ENCODE results near the gene TFCP2L1. TPM values are rescaled to one million over a fixed set of nuclear protein-coding genes. Genes with fewer than 3 reads are reported as not detected.

The TFCP2L1 gene
- total and polyA plus RNA-seq, 7 experiments from 2014 or later = 0.19 to 0.24 TPM; not detected in 5

- H3K4me3 Mint-ChIP-seq = no peak overlapping the region
- H3K27ac ChIP-seq (ENCODE audit: low read depth, low read length) = no peak overlapping the region
- peaks cover 0 to 19% (median 7%) of the 10 kb centered on the region in 7 donors for H3K4me1 Mint-ChIP-seq
- H3K36me3 Mint-ChIP-seq = no peaks in the 10 kb centered on the region
- H3K27me3 Mint-ChIP-seq = peaks cover 27 to 41% (median 31%) of the 10 kb centered on the region in 5 donors
- H3K9me3 ChIP-seq (ENCODE audit: control insufficient read depth in 2 of 3, low read length in 3 of 3) = no peaks in the 10 kb centered on the region
- intact Hi-C loops (cut with micrococcal nuclease) = no loop called here
- H3K4me1 ChIP-seq (ENCODE audit: control insufficient read depth in 2 of 2, insufficient read depth in 2 of 2, low read length in 2 of 2) = no peaks in the 10 kb centered on the region
- H3K36me3 ChIP-seq (ENCODE audit: control insufficient read depth in 2 of 3, insufficient read depth in 3 of 3, low read length in 3 of 3) = no peaks in the 10 kb centered on the region
- H3K9me3 Mint-ChIP-seq = peaks cover 0 to 2% (median 0%) of the 10 kb centered on the region in 11 donors
- no peak overlapping the region for H3K4me3 ChIP-seq (ENCODE audit: low read length)
- H3K27me3 ChIP-seq (ENCODE audit: control insufficient read depth in 2 of 2, insufficient read depth in 2 of 2, low read length in 2 of 2) = no peaks in the 10 kb centered on the region
- POLR2A ChIA-PET = no interaction called here
- no peak for ATAC-seq
- CTCF ChIA-PET = no interaction called here
- H3K27ac Mint-ChIP-seq = no peak overlapping the region
- no peak for DNase-seq
Measured at GRCh38 chr2:121288454-121289231, 3.6 kb upstream of the TFCP2L1 start.

- Histone ChIP-seq H3K4me3 (ENCODE audit: low read length) (no peak overlapping the region), H3K9me3 (ENCODE audit: control insufficient read depth in 2 of 3, low read length in 3 of 3) (no peaks in the 10 kb centered on the region), H3K27ac (ENCODE audit: low read depth, low read length) (no peak overlapping the region), H3K27me3 (ENCODE audit: control insufficient read depth in 2 of 2, insufficient read depth in 2 of 2, low read length in 2 of 2) (no peaks in the 10 kb centered on the region), H3K4me1 (ENCODE audit: control insufficient read depth in 2 of 2, insufficient read depth in 2 of 2, low read length in 2 of 2) (no peaks in the 10 kb centered on the region), H3K36me3 (ENCODE audit: control insufficient read depth in 2 of 3, insufficient read depth in 3 of 3, low read length in 3 of 3) (no peaks in the 10 kb centered on the region)
- H3K27me3 Mint-ChIP-seq = peaks cover 34 to 43% (median 37%) of the 10 kb centered on the region in 5 donors
- intact Hi-C loops (cut with micrococcal nuclease) = no loop called here
- ChIA-PET CTCF (no interaction called here), POLR2A (no interaction called here)
- peaks cover 0 to 2% (median 0%) of the 10 kb centered on the region in 11 donors for H3K9me3 Mint-ChIP-seq
- peaks cover 0 to 19% (median 10%) of the 10 kb centered on the region in 7 donors for H3K4me1 Mint-ChIP-seq
- H3K36me3 Mint-ChIP-seq = no peaks in the 10 kb centered on the region
- H3K4me3 Mint-ChIP-seq = no peak overlapping the region
- H3K27ac Mint-ChIP-seq = no peak overlapping the region
- no peak for ATAC-seq
- no peak for DNase-seq
Measured at GRCh38 chr2:121287956-121288355, 3.0 kb upstream of the TFCP2L1 start.

GRCh38 chr2:121287146-121287798, 2.3 kb upstream of the TFCP2L1 start:
- no peaks in the 10 kb centered on the region for H3K36me3 ChIP-seq (ENCODE audit: control insufficient read depth in 2 of 3, insufficient read depth in 3 of 3, low read length in 3 of 3)
- ATAC-seq = peak; percentile 63
- peaks cover 40 to 47% (median 43%) of the 10 kb centered on the region in 5 donors for H3K27me3 Mint-ChIP-seq

GRCh38 chr2:121286506-121286905, 1.5 kb upstream of the TFCP2L1 start:
- H3K36me3 Mint-ChIP-seq = no peaks in the 10 kb centered on the region
- no peak overlapping the region for H3K27ac Mint-ChIP-seq
- H3K4me3 Mint-ChIP-seq = peak overlapping the region in 1 of 10 donors; percentile 35
- POLR2A ChIA-PET = no interaction called here
- Histone ChIP-seq H3K27ac (ENCODE audit: low read depth, low read length) (no peak overlapping the region), H3K27me3 (ENCODE audit: control insufficient read depth in 2 of 2, insufficient read depth in 2 of 2, low read length in 2 of 2) (no peaks in the 10 kb centered on the region), H3K4me1 (ENCODE audit: control insufficient read depth in 2 of 2, insufficient read depth in 2 of 2, low read length in 2 of 2) (no peaks in the 10 kb centered on the region), H3K9me3 (ENCODE audit: control insufficient read depth in 2 of 3, low read length in 3 of 3) (no peaks in the 10 kb centered on the region), H3K36me3 (ENCODE audit: control insufficient read depth in 2 of 3, insufficient read depth in 3 of 3, low read length in 3 of 3) (no peaks in the 10 kb centered on the region), H3K4me3 (ENCODE audit: low read length) (no peak overlapping the region)
- peaks cover 41 to 50% (median 45%) of the 10 kb centered on the region in 5 donors for H3K27me3 Mint-ChIP-seq
- peaks cover 0 to 2% (median 0%) of the 10 kb centered on the region in 11 donors for H3K9me3 Mint-ChIP-seq
- peaks cover 0 to 19% (median 10%) of the 10 kb centered on the region in 7 donors for H3K4me1 Mint-ChIP-seq
- intact Hi-C loops (cut with micrococcal nuclease) = no loop called here
- DNase-seq (no peak), ATAC-seq (no peak)
- CTCF ChIA-PET = no interaction called here

More at GRCh38 chr2:121287146-121287798, 2.3 kb upstream of the TFCP2L1 start:
- no peak for DNase-seq
- ChIA-PET POLR2A (no interaction called here), CTCF (no interaction called here)
- peaks cover 0 to 19% (median 10%) of the 10 kb centered on the region in 7 donors for H3K4me1 Mint-ChIP-seq
- no peak overlapping the region for H3K4me3 ChIP-seq (ENCODE audit: low read length)
- no peak overlapping the region for H3K4me3 Mint-ChIP-seq
- peaks cover 0 to 2% (median 0%) of the 10 kb centered on the region in 11 donors for H3K9me3 Mint-ChIP-seq
- no peaks in the 10 kb centered on the region for H3K4me1 ChIP-seq (ENCODE audit: control insufficient read depth in 2 of 2, insufficient read depth in 2 of 2, low read length in 2 of 2)
- H3K27ac ChIP-seq (ENCODE audit: low read depth, low read length) = no peak overlapping the region
- no peak overlapping the region for H3K27ac Mint-ChIP-seq
- no peaks in the 10 kb centered on the region for H3K27me3 ChIP-seq (ENCODE audit: control insufficient read depth in 2 of 2, insufficient read depth in 2 of 2, low read length in 2 of 2)
- no peaks in the 10 kb centered on the region for H3K36me3 Mint-ChIP-seq
- no peaks in the 10 kb centered on the region for H3K9me3 ChIP-seq (ENCODE audit: control insufficient read depth in 2 of 3, low read length in 3 of 3)
- intact Hi-C loops (cut with micrococcal nuclease) = no loop called here

- POLR2A ChIA-PET = no interaction called here
- no peaks in the 10 kb centered on the region for H3K27me3 ChIP-seq (ENCODE audit: control insufficient read depth in 2 of 2, insufficient read depth in 2 of 2, low read length in 2 of 2)
- Mint-ChIP-seq H3K9me3 (peaks cover 0 to 3% (median 0%) of the 10 kb centered on the region in 11 donors), H3K36me3 (no peaks in the 10 kb centered on the region), H3K4me3 (peak overlapping the region in 4 of 10 donors; percentile 63 to 79 (median 72)), H3K4me1 (peaks cover 0 to 19% (median 10%) of the 10 kb centered on the region in 7 donors), H3K27ac (no peak overlapping the region), H3K27me3 (peaks cover 41 to 52% (median 45%) of the 10 kb centered on the region in 5 donors)
- CTCF ChIA-PET = no interaction called here
- no peaks in the 10 kb centered on the region for H3K9me3 ChIP-seq (ENCODE audit: control insufficient read depth in 2 of 3, low read length in 3 of 3)
- intact Hi-C loops (cut with micrococcal nuclease) = no loop called here
- H3K27ac ChIP-seq (ENCODE audit: low read depth, low read length) = no peak overlapping the region
- no peaks in the 10 kb centered on the region for H3K4me1 ChIP-seq (ENCODE audit: control insufficient read depth in 2 of 2, insufficient read depth in 2 of 2, low read length in 2 of 2)
- H3K36me3 ChIP-seq (ENCODE audit: control insufficient read depth in 2 of 3, insufficient read depth in 3 of 3, low read length in 3 of 3) = no peaks in the 10 kb centered on the region
- no peak for ATAC-seq
- no peak overlapping the region for H3K4me3 ChIP-seq (ENCODE audit: low read length)
- DNase-seq = no peak
Measured at GRCh38 chr2:121285926-121286325, 924 bp upstream of the TFCP2L1 start.

- H3K9me3 Mint-ChIP-seq = peaks cover 0 to 4% (median 0%) of the 10 kb centered on the region in 11 donors
- Histone ChIP-seq H3K36me3 (ENCODE audit: control insufficient read depth in 2 of 3, insufficient read depth in 3 of 3, low read length in 3 of 3) (no peaks in the 10 kb centered on the region), H3K27ac (ENCODE audit: low read depth, low read length) (no peak overlapping the region), H3K4me3 (ENCODE audit: low read length) (no peak overlapping the region), H3K4me1 (ENCODE audit: control insufficient read depth in 2 of 2, insufficient read depth in 2 of 2, low read length in 2 of 2) (no peaks in the 10 kb centered on the region), H3K9me3 (ENCODE audit: control insufficient read depth in 2 of 3, low read length in 3 of 3) (no peaks in the 10 kb centered on the region), H3K27me3 (ENCODE audit: control insufficient read depth in 2 of 2, insufficient read depth in 2 of 2, low read length in 2 of 2) (no peaks in the 10 kb centered on the region)
- ChIA-PET POLR2A (no interaction called here), CTCF (no interaction called here)
- no peak overlapping the region for H3K27ac Mint-ChIP-seq
- no peak for ATAC-seq
- H3K27me3 Mint-ChIP-seq = peaks cover 41 to 59% (median 48%) of the 10 kb centered on the region in 5 donors
- peaks cover 0 to 19% (median 10%) of the 10 kb centered on the region in 7 donors for H3K4me1 Mint-ChIP-seq
- DNase-seq = no peak
- peak overlapping the region; percentile 30 to 87 (median 68) for H3K4me3 Mint-ChIP-seq
- H3K36me3 Mint-ChIP-seq = no peaks in the 10 kb centered on the region
- intact Hi-C loops (cut with micrococcal nuclease) = no loop called here
Measured at GRCh38 chr2:121283670-121284462, 1.1 kb downstream of the TFCP2L1 start.
